Esophagus squamous epithelium (tissue), 4 donors: ENCODE data around the gene AS3MT.

Experiments used
- POLR2A ChIP-seq, 4 donors: fragments of 450-650 bp; IDR thresholded peaks; one replicate each; pipeline ENCODE4 v1.6.1; 2017; ENCODE audit warnings: antibody characterized with exemption in 4 of 4, mild to moderate bottlenecking in 4 of 4, moderate library complexity in 3 of 4
- TF ChIP-seq, protein P1 (sequence below), 6 experiments: fragments of 450-650 bp in 4 of 6; fragments of 200-600 bp in 2 of 6; sonication (generic) in 2 of 6; IDR thresholded peaks; one replicate each; pipeline ENCODE4 v1.5.1; 2016 to 2019; ENCODE audit warnings: antibody characterized with exemption in 6 of 6, mild to moderate bottlenecking in 4 of 6, moderate library complexity in 4 of 6

DNA sequence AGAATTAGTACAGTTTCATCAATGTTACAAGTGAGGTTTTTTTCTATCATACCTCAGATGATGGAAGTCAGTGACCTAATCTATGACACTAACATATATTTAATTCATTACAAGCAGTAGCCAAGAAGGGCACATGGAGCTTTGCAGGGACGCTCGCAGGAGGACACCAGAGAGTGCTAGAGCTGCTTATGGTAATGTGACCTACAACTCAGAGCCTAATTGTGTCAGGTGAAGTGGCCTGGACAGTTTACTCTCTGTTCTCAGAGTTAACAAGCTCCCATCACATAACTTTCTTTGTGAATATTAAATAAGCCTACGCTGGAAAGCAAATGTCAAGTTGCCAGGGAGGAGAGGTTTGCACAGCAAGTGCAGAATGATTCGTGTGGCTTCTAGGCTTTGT is 37.2 kb downstream of the AS3MT start:
- TF ChIP-seq, protein P1, sequence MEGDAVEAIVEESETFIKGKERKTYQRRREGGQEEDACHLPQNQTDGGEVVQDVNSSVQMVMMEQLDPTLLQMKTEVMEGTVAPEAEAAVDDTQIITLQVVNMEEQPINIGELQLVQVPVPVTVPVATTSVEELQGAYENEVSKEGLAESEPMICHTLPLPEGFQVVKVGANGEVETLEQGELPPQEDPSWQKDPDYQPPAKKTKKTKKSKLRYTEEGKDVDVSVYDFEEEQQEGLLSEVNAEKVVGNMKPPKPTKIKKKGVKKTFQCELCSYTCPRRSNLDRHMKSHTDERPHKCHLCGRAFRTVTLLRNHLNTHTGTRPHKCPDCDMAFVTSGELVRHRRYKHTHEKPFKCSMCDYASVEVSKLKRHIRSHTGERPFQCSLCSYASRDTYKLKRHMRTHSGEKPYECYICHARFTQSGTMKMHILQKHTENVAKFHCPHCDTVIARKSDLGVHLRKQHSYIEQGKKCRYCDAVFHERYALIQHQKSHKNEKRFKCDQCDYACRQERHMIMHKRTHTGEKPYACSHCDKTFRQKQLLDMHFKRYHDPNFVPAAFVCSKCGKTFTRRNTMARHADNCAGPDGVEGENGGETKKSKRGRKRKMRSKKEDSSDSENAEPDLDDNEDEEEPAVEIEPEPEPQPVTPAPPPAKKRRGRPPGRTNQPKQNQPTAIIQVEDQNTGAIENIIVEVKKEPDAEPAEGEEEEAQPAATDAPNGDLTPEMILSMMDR (IDR thresholded peaks at IDR 0.05) = no peak
- TF ChIP-seq POLR2A (IDR thresholded peaks at IDR 0.05) = no peak
